Peyer's patch (tissue), 4 donors: ENCODE data around the gene TRIM14. TPM values are rescaled to one million over a fixed set of nuclear protein-coding genes. Genes with fewer than 3 reads are reported as not detected.
"Not testable (repeated sequence)": the region's sequence is repeated elsewhere in the genome, so short reads cannot be mapped to it uniquely, and the experiment has no call there.

Experiments
- DNase-seq, 3 donors: peaks; one replicate each; pipeline ENCODE4 v3.0.0-alpha.2; 2017 to 2019
- H3K27ac ChIP-seq, 4 donors: fragments of 200-600 bp; sonication (generic); one replicate each; pipeline ENCODE4 v1.5.1; 2016 to 2019
- H3K27me3 ChIP-seq, 2 donors: fragments of 200-600 bp; sonication (generic); one replicate each; pipeline ENCODE4 v1.5.1; 2019
- H3K36me3 ChIP-seq, 3 donors: fragments of 200-600 bp; sonication (generic); one replicate each; pipeline ENCODE4 v1.5.1; 2016 to 2019
- H3K4me1 ChIP-seq, 4 donors: fragments of 200-600 bp; sonication (generic); one replicate each; pipeline ENCODE4 v1.5.1; 2016 to 2019
- H3K4me3 ChIP-seq, 4 donors: fragments of 200-600 bp; sonication (generic); 1 replicate in 3 of 4; 2 replicates in 1 of 4; pipeline ENCODE4 v1.5.1; 2016 to 2019; ENCODE audit warnings: mild to moderate bottlenecking in 1 of 4
- H3K9me3 ChIP-seq, 4 donors: fragments of 200-600 bp; sonication (generic); one replicate each; pipeline ENCODE4 v1.5.1; 2016 to 2019; ENCODE audit warnings: mild to moderate bottlenecking in 1 of 4
- POLR2A ChIP-seq, 2 donors: fragments of 450-650 bp; IDR thresholded peaks; one replicate each; pipeline ENCODE4 v1.5.1; 2017; ENCODE audit warnings: antibody characterized with exemption in 2 of 2, mild to moderate bottlenecking in 2 of 2, moderate library complexity in 2 of 2
- total RNA-seq, 4 donors: library from RNA; depleted of rRNA; stranded (reverse); fragments of >200 nt; gene quantifications; one replicate each; pipeline ENCODE4 v1.1.0, GENCODE V29; 2016
- TF ChIP-seq, protein P1 (sequence below), 6 experiments: fragments of 450-650 bp in 4 of 6; fragments of 200-600 bp in 2 of 6; sonication (generic) in 1 of 6; IDR thresholded peaks; one replicate each; pipeline ENCODE4 v1.5.1; 2017 to 2019; ENCODE audit warnings: antibody characterized with exemption in 6 of 6, mild to moderate bottlenecking in 3 of 6, moderate library complexity in 1 of 6

The TRIM14 gene
- total RNA-seq, 4 donors from 2014 or later, result 61.1 to 101 (median 72.0) TPM

DNA sequence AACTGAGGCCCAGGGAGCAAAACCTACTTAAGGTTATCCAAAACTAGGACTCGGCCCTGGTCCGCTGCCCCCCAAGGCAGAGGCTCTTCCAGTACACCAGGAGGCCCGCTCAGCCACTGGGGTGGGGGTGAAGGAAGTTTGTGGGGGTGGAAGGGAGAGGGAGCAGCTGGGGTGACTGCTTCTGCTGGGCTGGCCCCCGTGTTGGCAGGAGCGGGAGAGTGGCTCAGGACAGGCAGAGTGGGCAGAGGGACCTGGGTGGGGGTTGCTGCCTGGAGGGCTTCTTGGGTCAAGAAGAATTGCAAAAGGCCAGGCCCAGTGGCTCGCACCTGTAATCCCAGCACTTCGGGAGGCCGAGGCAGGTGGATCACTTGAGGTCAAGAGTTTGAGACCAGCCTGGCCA, 8.2 kb upstream of the TRIM14 start:
- no peaks in the 10 kb centered on the region for H3K9me3 ChIP-seq
- H3K27ac ChIP-seq, result no peak overlapping the region
- TF ChIP-seq, protein P1, sequence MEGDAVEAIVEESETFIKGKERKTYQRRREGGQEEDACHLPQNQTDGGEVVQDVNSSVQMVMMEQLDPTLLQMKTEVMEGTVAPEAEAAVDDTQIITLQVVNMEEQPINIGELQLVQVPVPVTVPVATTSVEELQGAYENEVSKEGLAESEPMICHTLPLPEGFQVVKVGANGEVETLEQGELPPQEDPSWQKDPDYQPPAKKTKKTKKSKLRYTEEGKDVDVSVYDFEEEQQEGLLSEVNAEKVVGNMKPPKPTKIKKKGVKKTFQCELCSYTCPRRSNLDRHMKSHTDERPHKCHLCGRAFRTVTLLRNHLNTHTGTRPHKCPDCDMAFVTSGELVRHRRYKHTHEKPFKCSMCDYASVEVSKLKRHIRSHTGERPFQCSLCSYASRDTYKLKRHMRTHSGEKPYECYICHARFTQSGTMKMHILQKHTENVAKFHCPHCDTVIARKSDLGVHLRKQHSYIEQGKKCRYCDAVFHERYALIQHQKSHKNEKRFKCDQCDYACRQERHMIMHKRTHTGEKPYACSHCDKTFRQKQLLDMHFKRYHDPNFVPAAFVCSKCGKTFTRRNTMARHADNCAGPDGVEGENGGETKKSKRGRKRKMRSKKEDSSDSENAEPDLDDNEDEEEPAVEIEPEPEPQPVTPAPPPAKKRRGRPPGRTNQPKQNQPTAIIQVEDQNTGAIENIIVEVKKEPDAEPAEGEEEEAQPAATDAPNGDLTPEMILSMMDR (IDR thresholded peaks at IDR 0.05), result no peak
- TF ChIP-seq POLR2A (IDR thresholded peaks at IDR 0.05), result no peak
- H3K4me3 ChIP-seq, result no peak overlapping the region
- DNase-seq, result no peak
- no peaks in the 10 kb centered on the region for H3K27me3 ChIP-seq
- H3K4me1 ChIP-seq, result peaks cover 0 to 7% (median 2%) of the 10 kb centered on the region in 4 donors
- peaks cover 0 to 72% (median 0%) of the 10 kb centered on the region in 3 donors for H3K36me3 ChIP-seq

DNA sequence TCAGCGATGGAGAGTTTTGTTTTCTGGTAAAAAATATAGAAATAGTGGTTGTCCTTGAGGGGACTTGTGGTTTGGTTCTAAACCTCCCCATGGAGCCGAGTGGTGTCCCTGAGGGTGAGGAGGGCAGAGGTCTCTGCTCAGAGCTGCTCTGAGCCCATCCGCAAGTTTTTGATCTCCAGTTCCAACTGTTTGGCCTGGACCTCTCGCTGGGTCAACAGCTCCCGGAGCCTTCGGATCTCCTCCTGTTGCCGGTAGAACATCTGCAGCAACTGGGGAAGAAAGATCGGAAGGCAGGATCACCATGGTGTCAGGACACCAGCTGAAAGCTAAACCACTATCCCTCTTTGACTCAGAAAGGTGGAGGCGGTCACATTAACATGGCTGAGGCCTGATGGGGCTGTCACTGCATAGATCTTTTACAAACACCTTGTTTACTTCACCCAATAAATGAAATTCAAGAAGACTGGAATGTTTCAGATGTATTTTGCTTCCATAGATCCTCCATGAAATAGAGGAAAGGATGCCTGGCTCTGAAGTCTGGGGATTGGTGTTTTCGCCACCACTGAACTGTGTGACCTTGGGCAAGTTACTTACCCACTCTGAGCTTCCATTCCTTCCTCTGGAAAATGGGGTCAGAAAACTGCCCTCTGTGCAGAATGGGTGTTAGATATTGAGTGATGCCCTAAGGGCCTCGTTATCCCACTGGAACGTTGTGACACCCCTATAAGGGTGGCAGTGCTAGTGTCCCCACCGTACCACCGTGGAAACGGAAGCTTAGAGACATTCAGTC, 5.8 kb upstream of the TRIM14 start:
- no peaks in the 10 kb centered on the region for H3K27me3 ChIP-seq
- no peaks in the 10 kb centered on the region for H3K9me3 ChIP-seq
- DNase-seq, result no peak
- TF ChIP-seq, protein P1 (IDR thresholded peaks at IDR 0.05), result no peak
- TF ChIP-seq POLR2A (IDR thresholded peaks at IDR 0.05), result no peak
- no peak overlapping the region for H3K27ac ChIP-seq
- peaks cover 0 to 23% (median 10%) of the 10 kb centered on the region in 4 donors for H3K4me1 ChIP-seq
- peaks cover 0 to 50% (median 0%) of the 10 kb centered on the region in 3 donors for H3K36me3 ChIP-seq
- H3K4me3 ChIP-seq, result no peak overlapping the region

DNA sequence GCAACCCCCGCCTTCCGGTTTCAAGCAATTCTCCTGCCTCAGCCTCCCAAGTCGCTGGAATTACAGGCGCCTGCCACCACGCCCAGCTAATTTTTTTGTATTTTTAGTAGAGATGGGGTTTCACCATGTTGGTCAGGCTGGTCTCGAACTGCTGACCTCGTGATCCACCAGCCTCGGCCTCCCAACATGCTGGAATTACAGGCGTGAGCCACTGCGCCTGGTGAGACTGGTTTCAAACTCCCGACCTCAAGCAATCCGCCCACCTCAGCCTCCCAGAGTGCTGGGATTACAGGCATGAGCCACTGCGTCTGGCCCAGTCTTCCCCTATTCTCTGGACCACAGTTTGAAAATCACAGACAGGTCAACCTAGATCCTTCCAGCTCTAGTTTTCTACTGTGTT, 5.1 kb upstream of the TRIM14 start:
- not testable (repeated sequence) for H3K27ac ChIP-seq, H3K9me3 ChIP-seq, DNase-seq, H3K27me3 ChIP-seq, H3K4me3 ChIP-seq
- Histone ChIP-seq H3K36me3 (peaks cover 0 to 46% (median 0%) of the 10 kb centered on the region in 3 donors), H3K4me1 (peaks cover 0 to 26% (median 10%) of the 10 kb centered on the region in 4 donors)

DNA sequence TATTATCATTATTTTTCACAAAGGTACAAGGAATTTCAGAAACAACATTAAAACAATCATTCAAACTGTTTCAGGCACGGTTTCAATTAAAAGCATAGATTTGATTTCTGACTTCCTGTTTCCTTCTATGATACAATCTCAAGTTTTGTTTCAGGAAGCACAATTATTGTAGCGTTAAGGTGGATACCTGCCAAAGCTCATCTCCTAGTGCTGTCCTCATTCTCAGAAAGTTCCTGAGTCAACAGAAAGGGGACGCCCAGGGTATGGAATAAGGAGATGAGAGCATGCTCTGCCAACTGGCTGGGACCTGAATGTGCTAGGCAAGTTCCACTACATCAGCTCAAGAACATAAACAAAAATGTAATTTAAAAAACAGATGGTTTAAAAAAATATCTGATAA, 2.0 kb upstream of the TRIM14 start:
- DNase-seq, result peak in 1 of 3 donors; percentile 67
- peaks cover 0 to 45% (median 10%) of the 10 kb centered on the region in 4 donors for H3K4me1 ChIP-seq
- no peaks in the 10 kb centered on the region for H3K9me3 ChIP-seq
- H3K27me3 ChIP-seq, result no peaks in the 10 kb centered on the region
- H3K4me3 ChIP-seq, result no peak overlapping the region
- H3K27ac ChIP-seq, result peak overlapping the region; percentile 35 to 99 (median 89)
- peaks cover 0 to 21% (median 0%) of the 10 kb centered on the region in 3 donors for H3K36me3 ChIP-seq
- TF ChIP-seq, protein P1 (IDR thresholded peaks at IDR 0.05), result peak in 3 of 6 experiments; percentile 57 to 69 (median 57)
- TF ChIP-seq POLR2A (IDR thresholded peaks at IDR 0.05), result no peak

DNA sequence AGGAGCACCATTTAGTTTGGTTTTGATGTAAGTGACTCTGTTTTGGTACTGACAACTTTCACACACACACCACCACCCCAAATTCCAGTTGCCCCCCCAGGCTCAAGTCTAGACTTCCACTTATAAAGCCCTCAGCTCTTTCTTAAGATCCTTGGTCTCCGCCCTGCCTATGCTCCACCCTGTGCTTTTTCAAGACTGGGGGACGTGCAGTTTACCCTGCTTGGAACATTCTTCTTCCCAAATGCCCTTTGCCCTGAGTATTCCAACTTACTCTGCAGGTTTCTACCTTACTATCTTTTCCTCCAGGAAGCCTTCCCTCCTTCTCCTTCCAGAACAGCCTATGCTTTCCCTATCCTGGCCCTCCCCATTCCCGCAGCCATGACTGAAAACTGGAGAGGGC, 1.5 kb upstream of the TRIM14 start:
- TF ChIP-seq, protein P1 (IDR thresholded peaks at IDR 0.05), result no peak
- TF ChIP-seq POLR2A (IDR thresholded peaks at IDR 0.05), result peak; percentile 19 to 24
- H3K27ac ChIP-seq, result peak overlapping the region; percentile 55 to 99 (median 89)
- H3K4me1 ChIP-seq, result peaks cover 0 to 45% (median 10%) of the 10 kb centered on the region in 4 donors
- no peaks in the 10 kb centered on the region for H3K27me3 ChIP-seq
- H3K9me3 ChIP-seq, result no peaks in the 10 kb centered on the region
- H3K36me3 ChIP-seq, result peaks cover 0 to 17% (median 0%) of the 10 kb centered on the region in 3 donors
- H3K4me3 ChIP-seq, result no peak overlapping the region
- peak in 2 of 3 donors; percentile 69 to 75 for DNase-seq

DNA sequence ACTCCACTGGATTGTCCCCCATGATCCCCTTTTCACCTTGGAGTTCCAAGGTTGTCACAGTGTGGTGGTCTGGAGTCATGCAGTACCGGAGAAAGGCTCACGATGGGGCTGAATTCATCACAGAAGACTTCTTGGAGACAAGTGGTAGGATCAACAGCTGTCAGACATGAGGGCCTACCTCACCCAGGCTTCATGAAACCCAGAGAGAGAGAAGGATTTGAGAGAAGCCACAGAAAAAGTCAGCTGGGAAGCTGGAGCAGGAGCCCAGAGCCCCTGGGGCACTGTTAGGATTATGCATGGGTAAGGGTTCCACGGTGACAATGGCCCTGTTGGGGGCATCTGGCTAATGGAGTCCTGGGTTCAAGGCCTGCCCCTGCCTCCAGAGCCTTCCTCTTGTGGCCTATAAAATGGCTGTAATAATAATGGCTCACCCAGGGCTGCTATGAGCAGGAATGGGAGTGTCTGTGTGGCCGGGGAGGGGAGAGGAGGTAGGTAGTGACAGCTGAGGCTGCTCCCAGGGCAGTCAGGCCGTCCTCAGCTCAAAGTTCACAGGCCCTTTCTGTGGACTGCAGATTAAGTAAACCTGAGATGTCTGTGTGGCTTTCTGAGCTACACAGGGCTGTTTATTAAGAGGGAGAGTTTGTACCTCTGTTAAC, 910 bp downstream of the TRIM14 start:
- Histone ChIP-seq H3K27me3 (no peaks in the 10 kb centered on the region), H3K27ac (peak overlapping the region; percentile 88 to 99 (median 94)), H3K4me1 (peaks cover 0 to 45% (median 10%) of the 10 kb centered on the region in 4 donors), H3K36me3 (no peaks in the 10 kb centered on the region), H3K4me3 (peak overlapping the region; percentile 52 to 88 (median 80)), H3K9me3 (no peaks in the 10 kb centered on the region)
- peak; percentile 70 to 82 for TF ChIP-seq POLR2A (IDR thresholded peaks at IDR 0.05)
- TF ChIP-seq, protein P1 (IDR thresholded peaks at IDR 0.05), result peak in 3 of 6 experiments; percentile 31 to 37 (median 33)
- peak; percentile 62 to 91 (median 86) for DNase-seq

DNA sequence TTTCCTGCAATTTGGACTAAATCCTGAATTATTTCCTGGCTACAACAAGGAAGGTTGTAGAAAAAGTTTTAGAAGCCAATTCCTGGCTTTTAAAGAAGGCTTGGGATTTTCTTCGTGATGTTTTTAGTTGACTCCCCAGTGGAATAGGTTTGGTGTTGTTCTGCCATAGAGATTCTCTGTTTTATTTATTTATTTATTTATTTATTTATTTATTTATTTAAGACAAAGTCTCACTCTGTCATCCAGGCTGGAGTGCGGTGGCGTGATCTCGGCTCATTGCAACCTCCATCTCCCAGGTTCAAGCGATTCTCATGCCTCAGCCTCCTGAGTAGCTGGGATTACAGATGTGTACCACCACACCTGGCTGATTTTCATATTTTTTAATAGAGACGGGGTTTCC, 1.9 kb downstream of the TRIM14 start:
- H3K27ac ChIP-seq, result peak overlapping the region in 2 of 4 donors; percentile 88 to 99
- not testable (repeated sequence) for H3K27me3 ChIP-seq, H3K4me3 ChIP-seq, H3K36me3 ChIP-seq, H3K9me3 ChIP-seq, DNase-seq
- peaks cover 0 to 40% (median 11%) of the 10 kb centered on the region in 4 donors for H3K4me1 ChIP-seq
